ENCODE results near the gene NFILZ. TPM values are rescaled to one million over a fixed set of nuclear protein-coding genes. Genes with fewer than 3 reads are reported as not detected.
"Not testable (repeated sequence)": the region's sequence is repeated elsewhere in the genome, so short reads cannot be mapped to it uniquely, and the experiment has no call there.

Gene NFILZ
- total and polyA plus RNA-seq, 10 donors, result not detected

GRCh38 chr19:8630796-8631424 lies 477 bp downstream of the NFILZ start:
- Histone ChIP-seq H3K27me3 (replicated peaks in 1 of 7) (no peaks in the 10 kb centered on the region), H3K27ac (peak overlapping the region in 1 of 8 donors; percentile 16), H3K4me3 (no peak overlapping the region), H3K36me3 (no peaks in the 10 kb centered on the region), H3K4me1 (no peaks in the 10 kb centered on the region), H3K9me3 (peaks cover 0 to 17% (median 0%) of the 10 kb centered on the region in 8 donors)
- TF ChIP-seq CTCF (IDR thresholded peaks at IDR 0.05 in 8 of 11, conservative IDR thresholded peaks at IDR 0.05 in 3 of 11), result no peak
- no peak for TF ChIP-seq POLR2AphosphoS5 (IDR thresholded peaks at IDR 0.05)
- no peak for TF ChIP-seq POLR2A (IDR thresholded peaks at IDR 0.05)
- 50 to 73% (median 65%) methylated on average over 6 of the region's 6 CpGs for WGBS, 5 donors
- DNase-seq, result no peak
- intact Hi-C loops (cut with DNase I; ENCODE audit: low total_unique reads), result no loop called here

- no peak for TF ChIP-seq POLR2A (IDR thresholded peaks at IDR 0.05)
- TF ChIP-seq POLR2AphosphoS5 (IDR thresholded peaks at IDR 0.05), result no peak
- no peak for TF ChIP-seq CTCF (IDR thresholded peaks at IDR 0.05 in 8 of 11, conservative IDR thresholded peaks at IDR 0.05 in 3 of 11)
- H3K27ac ChIP-seq, result peak overlapping the region in 1 of 8 donors; percentile 16
- H3K4me3 ChIP-seq, result no peak overlapping the region
- intact Hi-C loops (cut with DNase I; ENCODE audit: low total_unique reads), result no loop called here
- H3K4me1 ChIP-seq, result no peaks in the 10 kb centered on the region
- no peaks in the 10 kb centered on the region for H3K36me3 ChIP-seq
- 59 to 83% (median 67%) methylated on average over 9 to 11 of the region's 11 CpGs for WGBS, 5 donors
- DNase-seq, result no peak
- H3K9me3 ChIP-seq, result peaks cover 0 to 17% (median 0%) of the 10 kb centered on the region in 8 donors
- no peaks in the 10 kb centered on the region for H3K27me3 ChIP-seq (replicated peaks in 1 of 7)
Measured at GRCh38 chr19:8631425-8631819, 989 bp downstream of the NFILZ start.

- H3K27ac ChIP-seq, result no peak overlapping the region
- no peak overlapping the region for H3K4me3 ChIP-seq
- TF ChIP-seq CTCF (IDR thresholded peaks at IDR 0.05 in 8 of 11, conservative IDR thresholded peaks at IDR 0.05 in 3 of 11) (no peak), POLR2A (IDR thresholded peaks at IDR 0.05) (no peak), POLR2AphosphoS5 (IDR thresholded peaks at IDR 0.05) (no peak)
- WGBS, 5 donors, result 80 to 91% (median 85%) methylated on average over 8 of the region's 8 CpGs
- H3K4me1 ChIP-seq, result peaks cover 0 to 27% (median 8%) of the 10 kb centered on the region in 6 donors
- H3K36me3 ChIP-seq, result no peaks in the 10 kb centered on the region
- peaks cover 0 to 30% (median 0%) of the 10 kb centered on the region in 7 donors for H3K27me3 ChIP-seq (replicated peaks in 1 of 7)
- no peak for DNase-seq
- intact Hi-C loops (cut with DNase I; ENCODE audit: low total_unique reads), result no loop called here
- H3K9me3 ChIP-seq, result peaks cover 0 to 2% (median 0%) of the 10 kb centered on the region in 8 donors
Measured at GRCh38 chr19:8635422-8635821, 5.0 kb downstream of the NFILZ start.

- H3K27ac ChIP-seq; H3K9me3 ChIP-seq; intact Hi-C loops (cut with DNase I; ENCODE audit: low total_unique reads); H3K36me3 ChIP-seq; H3K4me3 ChIP-seq; DNase-seq: not testable (repeated sequence)
- H3K4me1 ChIP-seq, result peaks cover 0 to 43% (median 13%) of the 10 kb centered on the region in 6 donors
- H3K27me3 ChIP-seq (replicated peaks in 1 of 7), result peaks cover 0 to 37% (median 0%) of the 10 kb centered on the region in 7 donors
- 86 to 91% (median 89%) methylated on average over 4 of the region's 4 CpGs for WGBS, 5 donors
Measured at GRCh38 chr19:8637070-8637469, 6.6 kb downstream of the NFILZ start.
